ENCODE results near the gene FAM3D.

GRCh38 chr3:58584690-58585004, 81.9 kb downstream of the FAM3D start:
- no peak for TF ChIP-seq GATA2 (IDR thresholded peaks at IDR 0.05; ENCODE audit: low read depth, low read length)
- no peak for TF ChIP-seq GATA3 (IDR thresholded peaks at IDR 0.05; ENCODE audit: low read depth, low read length)
